Measurements from ENCODE around the gene IFNLR1.

GRCh38 chr1:24120965-24121364, 66.1 kb downstream of the IFNLR1 start:
- TF ChIP-seq SIN3A (IDR thresholded peaks at IDR 0.05; ENCODE audit: borderline replicate concordance, insufficient read depth, low read length) (no peak), REST (IDR thresholded peaks at IDR 0.05; ENCODE audit: insufficient read depth in 1 of 2, low read depth in 2 of 2, low read length in 2 of 2) (no peak), POLR2AphosphoS5 (IDR thresholded peaks at IDR 0.05; ENCODE audit: low read depth, low read length) (no peak), FOXP2 (optimal IDR thresholded peaks at IDR 0.05; ENCODE audit: borderline replicate concordance, extremely low read depth, extremely low read length, insufficient read depth) (no peak), TAF1 (IDR thresholded peaks at IDR 0.05; ENCODE audit: borderline replicate concordance, insufficient read depth, low read length) (no peak)

Data from PFSK-1 (cell line).